HepG2 (cell line): ENCODE measurements around the gene MBTPS2. TPM values are rescaled to one million over a fixed set of nuclear protein-coding genes. Genes with fewer than 3 reads are reported as not detected.

Experiments
- ATAC-seq: fragments of 200-7000 bp; cut with Tn5 transposase; 3 replicates; pipeline ENCODE4 v1.9.1; 2020; ENCODE audit warnings: mild to moderate bottlenecking, moderate library complexity
- BruUV-seq: library from RNA; stranded (reverse); fragments of 400-500 nt; replicated peaks from 2 replicates; lab custom pipeline; 2021; lab: Mats Ljungman, UMichigan
- CTCF ChIA-PET: fragments of 300-600 bp; formaldehyde crosslinking; extraction: SDS; loops from one replicate; lab custom pipeline; 2021; ENCODE audit warnings: low total read pairs, inconsistent platforms, low intra/inter-chr PET ratio; lab: Yijun Ruan, JAX
- POLR2A ChIA-PET: fragments of 350-600 bp; sonication (Branson Sonifier 250); formaldehyde crosslinking; loops from one replicate; lab custom pipeline; 2020; ENCODE audit warnings: antibody characterized with exemption, inconsistent platforms; lab: Yijun Ruan, JAX
- DNase-seq: peaks from one replicate; pipeline ENCODE4 v3.0.0-alpha.2; 2015; ENCODE audit warnings: low spot score
- FAIRE-seq: peaks from 3 replicates; lab custom pipeline; 2011; peaks lifted over from hg19 to GRCh38; lab: Jason Lieb, UNC
- H2AFZ ChIP-seq: one replicate; pipeline ENCODE4 v1.6.1; 2011; ENCODE audit warnings: low read length, inconsistent platforms
- H3K27ac ChIP-seq: fragments of 300-600 bp; 3 replicates; pipeline ENCODE4 v1.8.0; 2011; ENCODE audit warnings: mixed run types, mild to moderate bottlenecking, mixed read lengths, low read length, inconsistent platforms; ENCODE audit not compliant: insufficient read depth; ENCODE audit errors: extremely low read length
- H3K27me3 ChIP-seq, 2 experiments: fragments of 200-600 bp in 1 of 2; 2 replicates in 1 of 2; 3 replicates in 1 of 2; pipeline versions ENCODE4 v1.6.0 to v1.8.0; 2011; ENCODE audit warnings: low read length in 2 of 2, mild to moderate bottlenecking in 2 of 2, moderate library complexity in 2 of 2, inconsistent platforms in 1 of 2; ENCODE audit not compliant: insufficient read depth in 2 of 2, control insufficient read depth in 1 of 2
- H3K36me3 ChIP-seq, 2 experiments: fragments of 200-600 bp in 1 of 2; replicated peaks in 1 of 2; 2 replicates in 1 of 2; 3 replicates in 1 of 2; pipeline versions ENCODE4 v1.5.1 to v1.8.0; 2011; ENCODE audit warnings: low read length in 2 of 2, inconsistent platforms in 1 of 2; ENCODE audit not compliant: insufficient read depth in 2 of 2, control insufficient read depth in 1 of 2
- H3K4me1 ChIP-seq: 2 replicates; pipeline ENCODE4 v1.5.1; 2012; ENCODE audit warnings: low read length, inconsistent platforms; ENCODE audit not compliant: insufficient read depth
- H3K4me2 ChIP-seq: 2 replicates; pipeline ENCODE4 v1.6.0; 2011; ENCODE audit warnings: low read depth, low read length, inconsistent platforms
- H3K4me3 ChIP-seq, 3 experiments: fragments of 200-600 bp in 1 of 3; sonication (generic), shearing (Covaris generic) in 1 of 3; replicated peaks in 1 of 3; 2 replicates each; pipeline ENCODE4 v1.5.1; 2011 to 2016; ENCODE audit warnings: low read length in 3 of 3, inconsistent platforms in 2 of 3, low read depth in 2 of 3, mild to moderate bottlenecking in 2 of 3, control low read depth in 1 of 3, mixed read lengths in 1 of 3; ENCODE audit not compliant: insufficient read depth in 1 of 3
- H3K79me2 ChIP-seq: one replicate; pipeline ENCODE4 v1.6.1; 2011; ENCODE audit warnings: low read length, inconsistent platforms; ENCODE audit not compliant: insufficient read depth
- H3K9ac ChIP-seq: 2 replicates; pipeline ENCODE4 v1.6.0; 2011; ENCODE audit warnings: mild to moderate bottlenecking, low read depth, low read length, inconsistent platforms; ENCODE audit not compliant: insufficient read depth
- H3K9me3 ChIP-seq: 2 replicates; pipeline ENCODE4 v1.5.1; 2012; ENCODE audit warnings: mild to moderate bottlenecking, low read length
- H4K20me1 ChIP-seq: 2 replicates; pipeline ENCODE4 v1.6.0; 2011; ENCODE audit warnings: inconsistent platforms, mild to moderate bottlenecking, low read length, moderate library complexity; ENCODE audit not compliant: insufficient read depth
- CBX1 ChIP-seq: IDR thresholded peaks from one replicate; pipeline ENCODE4 v1.6.1; 2016; ENCODE audit warnings: antibody characterized with exemption, low read depth
- DMAP1 ChIP-seq: IDR thresholded peaks from 2 replicates; pipeline ENCODE4 v1.6.1; 2016
- FOSL1 ChIP-seq: sonication (generic); formaldehyde crosslinking; IDR thresholded peaks from 2 replicates; pipeline ENCODE4 v1.9.0; 2021; ENCODE audit warnings: missing genetic modification reagents, borderline replicate concordance
- RCOR2 ChIP-seq: IDR thresholded peaks from 2 replicates; pipeline ENCODE4 v1.6.1; 2016; ENCODE audit warnings: missing biosample characterization, missing genetic modification reagents
- ZNF225 ChIP-seq: sonication (generic); formaldehyde crosslinking; IDR thresholded peaks from 2 replicates; pipeline ENCODE4 v1.4.0; 2020; ENCODE audit warnings: mild to moderate bottlenecking, missing genetic modification reagents
- ZNF33B ChIP-seq: sonication (generic); formaldehyde crosslinking; IDR thresholded peaks from 2 replicates; pipeline ENCODE4 v1.5.1; 2020; ENCODE audit warnings: mild to moderate bottlenecking, missing genetic modification reagents
- ZNF552 ChIP-seq: sonication (generic); formaldehyde crosslinking; IDR thresholded peaks from 2 replicates; pipeline ENCODE4 v1.9.0; 2022; ENCODE audit warnings: missing genetic modification reagents, mild to moderate bottlenecking, borderline replicate concordance
- WGBS: methylation state at CpG from one replicate; pipeline ENCODE4 v1.1.6; 2017; ENCODE audit warnings: low lambda C conversion rate; 5-methylcytosine and 5-hydroxymethylcytosine counted together
- in situ Hi-C: cut with HindIII; loops from 2 replicates; pipeline ENCODE4 v1.10.0; 2017; ENCODE audit warnings: low pct_unique_long_range_greater_than_20kb; ENCODE audit not compliant: extremely low pct_ligation_motif_present
- intact Hi-C: fragments of 100-400 bp; cut with micrococcal nuclease; formaldehyde crosslinking; loops from one replicate; pipeline ENCODE4 v1.10.0; 2022; ENCODE audit not compliant: unreplicated experiment
- polyA plus RNA-seq, 8 experiments: library from polyadenylated mRNA; depleted of rRNA in 3 of 8; stranded (reverse) in 7 of 8; unstranded in 1 of 8; fragments of >200 nt; fragmentation: Illumina TruSeq in 4 of 8; extraction: Trizol in 4 of 8; gene quantifications; 2 replicates each; pipeline versions ENCODE4 v1.2.1 to v1.2.3, GENCODE V29; 2011 to 2016; ENCODE audit warnings: low read depth in 4 of 8, missing spikeins in 1 of 8, mixed read lengths in 1 of 8; ENCODE audit not compliant: insufficient read depth in 1 of 8
- small RNA-seq, 3 experiments: library from RNA; depleted of rRNA; stranded (forward); fragments of <200 nt; gene quantifications; one replicate each; pipeline ENCODE3, GENCODE V24; 2012; ENCODE audit warnings: low read depth in 2 of 3, low replicate concordance in 1 of 3; ENCODE audit not compliant: insufficient read length in 3 of 3, insufficient read depth in 2 of 3
- total RNA-seq, 5 experiments: library from RNA; depleted of rRNA; stranded (reverse); fragments of >200 nt; fragmentation: Illumina TruSeq; extraction: Trizol; gene quantifications; 2 replicates each; pipeline ENCODE4 v1.2.3, GENCODE V29; 2016; ENCODE audit warnings: low read depth in 1 of 5
- TF ChIP-seq, protein P1 (sequence below): sonication (generic); formaldehyde crosslinking; IDR thresholded peaks from 2 replicates; pipeline ENCODE4 v1.5.0; 2020; ENCODE audit warnings: mild to moderate bottlenecking, missing genetic modification reagents, borderline replicate concordance
- TF ChIP-seq, protein P2 (sequence below): sonication (generic); formaldehyde crosslinking; conservative IDR thresholded peaks from 2 replicates; pipeline ENCODE4 v1.5.0; 2020; ENCODE audit warnings: missing genetic modification reagents

Gene MBTPS2
- total and polyA plus RNA-seq, 2 of the 13 experiments (the other 11 are each of a cell fraction or from before 2014, with no cell fraction given): 5.7 to 14.4 TPM

DNA sequence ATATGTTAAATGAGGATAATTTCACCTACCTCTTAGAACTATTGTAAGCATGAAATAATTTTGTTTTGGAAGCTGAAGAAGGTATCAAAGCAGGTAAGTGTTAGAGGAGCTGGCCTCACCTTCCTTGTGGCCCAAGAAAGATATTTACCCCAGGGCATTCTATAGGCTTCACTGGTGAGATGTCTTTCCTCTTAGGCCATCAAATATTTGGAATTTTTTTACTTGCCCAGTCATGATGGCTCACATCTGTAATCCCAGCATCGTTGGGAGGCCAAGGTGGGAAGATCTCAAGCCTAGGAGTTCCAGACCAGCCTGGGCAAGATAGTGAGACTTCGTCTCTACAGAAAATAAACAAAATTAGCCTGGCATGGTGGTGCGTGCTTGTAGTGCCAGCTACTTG is 95.0 kb downstream of the MBTPS2 start:
- Histone ChIP-seq H3K27ac (no peak overlapping the region), H3K27me3 (no peaks in the 10 kb centered on the region), H2AFZ (no peak overlapping the region), H3K36me3 (no peaks in the 10 kb centered on the region), H3K4me1 (0 out of 2 replicates have a peak, but pooled peaks cover 6% of the 10 kb centered on the region), H3K4me2 (no peak overlapping the region), H3K9ac (no peak overlapping the region), H3K79me2 (no peaks in the 10 kb centered on the region), H4K20me1 (no peaks in the 10 kb centered on the region), H3K9me3 (no peaks in the 10 kb centered on the region), H3K4me3 (no peak overlapping the region)
- WGBS: 94% methylated on average over 2 of the region's 3 CpGs
- no peak for TF ChIP-seq ZNF552 (CRISPR knock-in tag)
- TF ChIP-seq, protein P1, sequence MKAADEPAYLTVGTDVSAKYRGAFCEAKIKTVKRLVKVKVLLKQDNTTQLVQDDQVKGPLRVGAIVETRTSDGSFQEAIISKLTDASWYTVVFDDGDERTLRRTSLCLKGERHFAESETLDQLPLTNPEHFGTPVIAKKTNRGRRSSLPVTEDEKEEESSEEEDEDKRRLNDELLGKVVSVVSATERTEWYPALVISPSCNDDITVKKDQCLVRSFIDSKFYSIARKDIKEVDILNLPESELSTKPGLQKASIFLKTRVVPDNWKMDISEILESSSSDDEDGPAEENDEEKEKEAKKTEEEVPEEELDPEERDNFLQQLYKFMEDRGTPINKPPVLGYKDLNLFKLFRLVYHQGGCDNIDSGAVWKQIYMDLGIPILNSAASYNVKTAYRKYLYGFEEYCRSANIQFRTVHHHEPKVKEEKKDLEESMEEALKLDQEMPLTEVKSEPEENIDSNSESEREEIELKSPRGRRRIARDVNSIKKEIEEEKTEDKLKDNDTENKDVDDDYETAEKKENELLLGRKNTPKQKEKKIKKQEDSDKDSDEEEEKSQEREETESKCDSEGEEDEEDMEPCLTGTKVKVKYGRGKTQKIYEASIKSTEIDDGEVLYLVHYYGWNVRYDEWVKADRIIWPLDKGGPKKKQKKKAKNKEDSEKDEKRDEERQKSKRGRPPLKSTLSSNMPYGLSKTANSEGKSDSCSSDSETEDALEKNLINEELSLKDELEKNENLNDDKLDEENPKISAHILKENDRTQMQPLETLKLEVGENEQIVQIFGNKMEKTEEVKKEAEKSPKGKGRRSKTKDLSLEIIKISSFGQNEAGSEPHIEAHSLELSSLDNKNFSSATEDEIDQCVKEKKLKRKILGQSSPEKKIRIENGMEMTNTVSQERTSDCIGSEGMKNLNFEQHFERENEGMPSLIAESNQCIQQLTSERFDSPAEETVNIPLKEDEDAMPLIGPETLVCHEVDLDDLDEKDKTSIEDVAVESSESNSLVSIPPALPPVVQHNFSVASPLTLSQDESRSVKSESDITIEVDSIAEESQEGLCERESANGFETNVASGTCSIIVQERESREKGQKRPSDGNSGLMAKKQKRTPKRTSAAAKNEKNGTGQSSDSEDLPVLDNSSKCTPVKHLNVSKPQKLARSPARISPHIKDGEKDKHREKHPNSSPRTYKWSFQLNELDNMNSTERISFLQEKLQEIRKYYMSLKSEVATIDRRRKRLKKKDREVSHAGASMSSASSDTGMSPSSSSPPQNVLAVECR (CRISPR knock-in tag): no peak
- TF ChIP-seq, protein P2, sequence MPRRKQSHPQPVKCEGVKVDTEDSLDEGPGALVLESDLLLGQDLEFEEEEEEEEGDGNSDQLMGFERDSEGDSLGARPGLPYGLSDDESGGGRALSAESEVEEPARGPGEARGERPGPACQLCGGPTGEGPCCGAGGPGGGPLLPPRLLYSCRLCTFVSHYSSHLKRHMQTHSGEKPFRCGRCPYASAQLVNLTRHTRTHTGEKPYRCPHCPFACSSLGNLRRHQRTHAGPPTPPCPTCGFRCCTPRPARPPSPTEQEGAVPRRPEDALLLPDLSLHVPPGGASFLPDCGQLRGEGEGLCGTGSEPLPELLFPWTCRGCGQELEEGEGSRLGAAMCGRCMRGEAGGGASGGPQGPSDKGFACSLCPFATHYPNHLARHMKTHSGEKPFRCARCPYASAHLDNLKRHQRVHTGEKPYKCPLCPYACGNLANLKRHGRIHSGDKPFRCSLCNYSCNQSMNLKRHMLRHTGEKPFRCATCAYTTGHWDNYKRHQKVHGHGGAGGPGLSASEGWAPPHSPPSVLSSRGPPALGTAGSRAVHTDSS (CRISPR knock-in tag): no peak
- TF ChIP-seq CBX1: no peak
- no peak for TF ChIP-seq DMAP1 (CRISPR knock-in tag)
- TF ChIP-seq ZNF225 (CRISPR knock-in tag): no peak
- no peak for TF ChIP-seq RCOR2 (CRISPR knock-in tag)
- no peak for TF ChIP-seq ZNF33B (CRISPR knock-in tag)
- TF ChIP-seq FOSL1 (CRISPR knock-in tag): no peak
- BruUV-seq: no TSS peak
- in situ Hi-C loops: no loop called here
- ChIA-PET CTCF (no interaction called here), POLR2A (no interaction called here)
- DNase-seq (no peak), ATAC-seq (no peak), FAIRE-seq (no peak)
- intact Hi-C loops: no loop called here

Small RNA genes lying within 50 kb of the gene (small RNA-seq; reads per million reads assigned to genes)
- gene U73479.1: 0 reads per million in 3 experiments

Other genes with a start within 250 kb of the MBTPS2 start
- not detected in 2 replicates for gene KLHL34, start 181.3 kb upstream of the MBTPS2 start, total RNA-seq (2016; rRNA removed; fragmentation: Illumina TruSeq; extraction: Trizol)
- not detected in 2 replicates for gene KLHL34, start 181.3 kb upstream of the MBTPS2 start, polyA plus RNA-seq (2011; rRNA removed)
- 0.67 and 1.8 TPM in 2 replicates for gene SMPX, start 81.5 kb upstream of the MBTPS2 start, total RNA-seq (2016; rRNA removed; fragmentation: Illumina TruSeq; extraction: Trizol)
- gene SMPX, start 81.5 kb upstream of the MBTPS2 start, polyA plus RNA-seq (2011; rRNA removed): 0.91 and 0.95 TPM in 2 replicates
- gene YY2, start 16.4 kb downstream of the MBTPS2 start, total RNA-seq (2016; rRNA removed; fragmentation: Illumina TruSeq; extraction: Trizol): 0.31 and 0.44 TPM in 2 replicates
- gene YY2, start 16.4 kb downstream of the MBTPS2 start, polyA plus RNA-seq (2011; rRNA removed): 0.34 and 0.47 TPM in 2 replicates
- 91.9 and 115 TPM in 2 replicates for gene SMS, start 101.1 kb downstream of the MBTPS2 start, total RNA-seq (2016; rRNA removed; fragmentation: Illumina TruSeq; extraction: Trizol)
- gene SMS, start 101.1 kb downstream of the MBTPS2 start, polyA plus RNA-seq (2011; rRNA removed): 29.6 and 40.5 TPM in 2 replicates
- gene PHEX, start 192.7 kb downstream of the MBTPS2 start, total RNA-seq (2016; rRNA removed; fragmentation: Illumina TruSeq; extraction: Trizol): 0.07 and 0.27 TPM in 2 replicates
- gene PHEX, start 192.7 kb downstream of the MBTPS2 start, polyA plus RNA-seq (2011; rRNA removed): 0.01 and 0.03 TPM in 2 replicates